Lower leg skin (tissue), 4 donors: ENCODE data around the gene ZSWIM9. TPM values are rescaled to one million over a fixed set of nuclear protein-coding genes. Genes with fewer than 3 reads are reported as not detected.
"Not testable (repeated sequence)": the region's sequence is repeated elsewhere in the genome, so short reads cannot be mapped to it uniquely, and the experiment has no call there.

Source experiments
- DNase-seq, 2 donors: peaks; one replicate each; pipeline ENCODE4 v3.0.0-alpha.2; 2019; ENCODE audit warnings: low spot score in 2 of 2
- H3K4me3 ChIP-seq: fragments of 200-600 bp; sonication (generic); 2 replicates; pipeline ENCODE4 v1.5.1; 2017; ENCODE audit warnings: mild to moderate bottlenecking, low read depth; ENCODE audit not compliant: poor library complexity, severe bottlenecking
- POLR2A ChIP-seq, 2 donors: fragments of 450-650 bp; IDR thresholded peaks; one replicate each; pipeline ENCODE4 v1.6.1; 2016 to 2017; ENCODE audit warnings: antibody characterized with exemption in 2 of 2, mild to moderate bottlenecking in 1 of 2, moderate library complexity in 1 of 2
- WGBS, 2 donors: methylation state at CpG; one replicate each; pipeline ENCODE4 v1.1.5; 2018; 5-methylcytosine and 5-hydroxymethylcytosine counted together
- intact Hi-C: fragments of 100-400 bp; cut with DNase I; formaldehyde crosslinking; loops from one replicate; pipeline ENCODE4 v1.15.0; 2023; ENCODE audit warnings: low total_unique reads
- total RNA-seq, 4 donors: library from RNA; depleted of rRNA; stranded (reverse); fragments of >200 nt; gene quantifications; one replicate each; pipeline ENCODE4 v1.1.0, GENCODE V29; 2016
- TF ChIP-seq, protein P1 (sequence below), 3 donors: fragments of 450-650 bp; IDR thresholded peaks; one replicate each; pipeline ENCODE4 v1.5.1; 2016; ENCODE audit warnings: antibody characterized with exemption in 3 of 3, mild to moderate bottlenecking in 3 of 3, moderate library complexity in 2 of 3

The ZSWIM9 gene
- total RNA-seq, 4 donors from 2014 or later: 5.5 to 9.9 (median 6.9) TPM

DNA sequence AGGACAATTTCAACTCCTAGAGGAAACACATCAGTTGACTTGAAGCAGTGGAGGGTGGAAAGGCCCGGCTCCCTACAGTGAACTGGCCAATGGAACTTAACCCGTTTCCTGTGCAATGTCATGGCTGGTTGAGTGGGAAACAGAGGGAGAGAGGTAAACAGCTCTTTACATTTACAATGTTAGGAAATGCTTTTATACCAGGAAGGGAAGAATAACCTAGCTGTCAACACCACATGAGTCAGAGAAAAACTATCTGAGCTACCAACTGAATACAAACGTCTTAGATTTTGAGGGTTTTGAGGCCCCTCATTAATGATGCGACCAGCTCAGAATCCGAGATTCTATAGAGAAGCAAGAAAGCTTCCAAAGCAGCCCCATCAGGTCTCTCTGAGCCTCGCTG, 48.5 kb downstream of the ZSWIM9 start:
- TF ChIP-seq POLR2A (IDR thresholded peaks at IDR 0.05): no peak
- TF ChIP-seq, protein P1, sequence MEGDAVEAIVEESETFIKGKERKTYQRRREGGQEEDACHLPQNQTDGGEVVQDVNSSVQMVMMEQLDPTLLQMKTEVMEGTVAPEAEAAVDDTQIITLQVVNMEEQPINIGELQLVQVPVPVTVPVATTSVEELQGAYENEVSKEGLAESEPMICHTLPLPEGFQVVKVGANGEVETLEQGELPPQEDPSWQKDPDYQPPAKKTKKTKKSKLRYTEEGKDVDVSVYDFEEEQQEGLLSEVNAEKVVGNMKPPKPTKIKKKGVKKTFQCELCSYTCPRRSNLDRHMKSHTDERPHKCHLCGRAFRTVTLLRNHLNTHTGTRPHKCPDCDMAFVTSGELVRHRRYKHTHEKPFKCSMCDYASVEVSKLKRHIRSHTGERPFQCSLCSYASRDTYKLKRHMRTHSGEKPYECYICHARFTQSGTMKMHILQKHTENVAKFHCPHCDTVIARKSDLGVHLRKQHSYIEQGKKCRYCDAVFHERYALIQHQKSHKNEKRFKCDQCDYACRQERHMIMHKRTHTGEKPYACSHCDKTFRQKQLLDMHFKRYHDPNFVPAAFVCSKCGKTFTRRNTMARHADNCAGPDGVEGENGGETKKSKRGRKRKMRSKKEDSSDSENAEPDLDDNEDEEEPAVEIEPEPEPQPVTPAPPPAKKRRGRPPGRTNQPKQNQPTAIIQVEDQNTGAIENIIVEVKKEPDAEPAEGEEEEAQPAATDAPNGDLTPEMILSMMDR (IDR thresholded peaks at IDR 0.05): no peak
- intact Hi-C loops: no loop called here
- WGBS, 2 donors: 84 to 92% methylated on average over 6 of the region's 6 CpGs

DNA sequence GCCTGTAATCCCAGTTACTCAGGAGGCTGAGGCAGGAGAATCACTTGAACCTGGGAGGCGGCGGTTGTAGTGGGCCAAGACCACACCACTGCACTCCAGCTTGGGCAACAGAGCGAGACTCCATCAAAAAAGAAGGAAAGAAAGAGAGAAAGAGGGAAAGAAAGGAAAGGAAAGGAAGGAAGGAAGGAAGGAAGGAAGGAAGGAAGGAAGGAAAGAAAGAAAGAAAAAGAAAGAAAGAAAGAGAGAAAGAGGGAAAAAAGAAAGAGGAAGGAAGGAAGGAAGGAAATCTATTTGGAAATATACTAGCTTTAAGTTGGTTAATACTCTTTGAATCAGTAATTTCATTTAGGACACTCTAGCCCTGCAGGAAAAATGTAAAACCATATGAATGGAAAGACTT, 50.3 kb downstream of the ZSWIM9 start:
- H3K4me3 ChIP-seq, DNase-seq, intact Hi-C loops: not testable (repeated sequence)
- 98 to 99% methylated on average over 3 of the region's 3 CpGs for WGBS, 2 donors

More for the DNA sequence above, 48.5 kb downstream of the ZSWIM9 start:
- DNase-seq: no peak
- H3K4me3 ChIP-seq: no peak overlapping the region

DNA sequence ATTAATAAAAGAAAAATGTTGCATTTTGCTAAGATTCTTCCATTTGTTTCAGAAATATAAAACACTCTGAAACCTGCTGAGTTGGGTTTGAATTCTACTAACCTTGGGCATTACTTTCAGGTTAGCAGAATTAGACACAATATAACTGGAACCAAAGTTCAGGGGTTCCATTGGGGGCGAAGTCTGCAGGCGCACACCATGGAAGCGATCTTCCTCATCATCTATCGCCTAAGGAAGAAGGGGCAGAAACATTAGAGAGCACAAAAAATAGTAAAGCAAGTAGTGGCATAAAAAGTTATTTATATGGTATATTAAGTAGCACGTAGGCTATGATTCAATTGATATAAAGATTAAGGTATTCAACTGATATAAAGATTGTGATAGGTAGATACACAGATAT, 51.1 kb downstream of the ZSWIM9 start:
- no peak overlapping the region for H3K4me3 ChIP-seq
- intact Hi-C loops: no loop called here
- TF ChIP-seq, protein P1 (IDR thresholded peaks at IDR 0.05): no peak
- no peak for TF ChIP-seq POLR2A (IDR thresholded peaks at IDR 0.05)
- no peak for DNase-seq
- WGBS, 2 donors: 93 to 95% methylated on average over 5 of the region's 5 CpGs

DNA sequence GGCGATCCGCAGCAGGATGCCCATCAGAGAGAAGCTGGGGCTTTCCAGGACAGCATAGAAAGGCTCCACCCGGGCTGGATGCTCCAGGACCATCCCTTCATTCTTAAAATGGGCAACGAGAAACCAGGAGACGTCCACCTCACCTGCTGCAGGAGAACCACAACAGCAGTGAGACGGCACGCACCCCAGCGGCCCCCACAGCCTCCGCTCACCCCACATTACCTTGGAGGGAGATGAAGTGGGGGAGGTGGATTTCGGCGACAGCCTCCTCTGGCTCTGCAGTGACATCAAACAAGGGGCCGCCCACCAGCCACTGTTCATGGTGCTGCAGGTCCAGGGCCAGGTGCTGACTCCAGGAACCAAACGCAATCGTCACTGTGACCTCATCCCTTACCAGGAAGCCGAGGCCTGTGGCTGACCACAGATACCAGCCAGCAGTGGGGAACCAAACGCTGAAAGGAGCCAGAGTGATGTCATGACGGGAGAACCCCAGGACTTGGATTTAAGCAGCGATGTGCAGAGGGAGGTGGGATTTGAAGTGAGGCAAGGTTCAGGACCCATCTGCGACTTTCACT, 60.2 kb downstream of the ZSWIM9 start:
- intact Hi-C loops: no loop called here
- DNase-seq: no peak
- TF ChIP-seq, protein P1 (IDR thresholded peaks at IDR 0.05): no peak
- 85 to 92% methylated on average over 19 of the region's 19 CpGs for WGBS, 2 donors
- H3K4me3 ChIP-seq: no peak overlapping the region

DNA sequence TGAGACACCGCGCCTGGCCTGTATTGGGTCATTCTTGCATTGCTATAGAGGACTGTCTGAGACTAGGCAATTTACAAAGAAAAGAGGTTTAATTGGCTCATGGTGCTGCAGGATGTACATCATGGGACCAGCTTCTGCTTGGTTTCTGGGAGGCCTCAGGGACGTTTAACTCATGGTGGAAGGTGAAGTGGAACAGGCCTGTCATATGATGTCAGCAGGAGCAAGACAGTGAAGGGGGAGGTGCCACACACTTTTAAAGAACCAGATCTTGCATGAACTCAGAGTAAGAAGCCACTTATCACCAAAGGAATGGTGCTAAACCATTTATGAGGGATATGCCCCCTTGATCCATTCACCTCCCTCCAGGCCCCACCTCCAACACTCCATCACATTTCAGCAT, 66.6 kb downstream of the ZSWIM9 start:
- TF ChIP-seq, protein P1 (IDR thresholded peaks at IDR 0.05): no peak
- TF ChIP-seq POLR2A (IDR thresholded peaks at IDR 0.05): no peak
- no peak overlapping the region for H3K4me3 ChIP-seq
- intact Hi-C loops: no loop called here
- 76 to 79% methylated on average over 3 of the region's 3 CpGs for WGBS, 2 donors
- no peak for DNase-seq

DNA sequence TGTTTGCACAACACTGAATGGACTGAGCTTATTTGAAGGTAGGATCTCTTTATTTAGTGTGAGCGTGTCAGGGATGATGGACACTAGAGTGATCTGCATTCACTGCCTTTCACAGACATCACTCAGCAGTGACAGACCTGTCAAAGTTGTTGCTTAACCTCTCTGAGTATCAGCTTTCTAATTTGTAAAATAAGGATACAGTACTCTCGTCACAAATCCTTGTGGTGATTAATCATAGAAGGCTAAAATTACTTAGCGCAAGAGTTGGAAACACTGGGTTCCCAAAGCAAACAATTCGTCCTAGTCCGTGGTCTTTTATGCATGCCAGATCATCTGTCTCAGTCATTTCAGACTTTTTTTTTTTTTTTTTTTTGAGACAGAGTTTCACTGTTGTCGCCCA, 68.6 kb downstream of the ZSWIM9 start:
- no peak for DNase-seq
- TF ChIP-seq, protein P1 (IDR thresholded peaks at IDR 0.05): no peak
- no peak for TF ChIP-seq POLR2A (IDR thresholded peaks at IDR 0.05)
- WGBS, 2 donors: 81 to 93% methylated on average over 6 of the region's 6 CpGs
- intact Hi-C loops: no loop called here
- no peak overlapping the region for H3K4me3 ChIP-seq
